ENCODE results near the gene DOCK2.
"Not testable (repeated sequence)": the region's sequence is repeated elsewhere in the genome, so short reads cannot be mapped to it uniquely, and the experiment has no call there.

DOCK2 gene

DNA sequence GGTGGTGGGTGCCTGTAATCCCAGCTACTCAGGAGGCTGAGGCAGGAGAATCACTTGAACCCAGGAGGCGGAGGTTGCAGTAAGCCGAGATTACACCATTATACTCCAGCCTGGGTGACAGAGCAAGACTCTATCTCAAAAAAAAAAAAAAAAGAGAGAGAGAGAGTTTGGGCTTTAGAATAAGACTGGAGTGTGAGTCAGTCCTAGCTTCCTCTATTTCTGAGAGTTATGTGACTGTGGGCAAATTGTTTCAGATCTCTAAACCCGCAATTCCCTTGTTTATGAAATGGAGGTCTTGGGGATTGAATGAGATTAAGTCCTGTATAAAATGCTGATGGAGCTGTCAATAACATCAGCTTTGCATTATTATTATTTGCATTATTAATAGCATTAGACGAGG, 316.1 kb downstream of the DOCK2 start:
- DNase-seq = not testable (repeated sequence)

GRCh38 chr5:169954786-169955185, 317.7 kb downstream of the DOCK2 start:
- peak; percentile 85 for DNase-seq

DNA sequence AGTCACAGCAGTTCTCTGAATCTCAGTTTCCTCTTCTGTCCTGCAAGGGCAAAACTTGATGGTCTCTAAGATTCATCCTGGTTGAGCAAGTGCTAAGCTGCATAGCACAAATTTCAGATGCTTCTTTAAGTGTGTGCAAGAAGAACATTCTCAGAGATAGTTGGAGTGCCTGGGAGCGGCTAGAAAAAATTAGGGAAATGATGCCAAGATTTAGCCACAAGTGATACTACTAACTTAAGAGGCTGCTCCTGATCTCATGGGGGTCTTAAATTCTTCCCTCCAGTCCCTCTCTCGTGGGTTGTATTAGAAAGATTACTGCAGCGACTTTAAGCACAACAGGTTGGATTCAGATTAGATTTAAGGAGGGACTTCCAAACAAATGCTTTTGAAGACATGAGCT, 319.1 kb downstream of the DOCK2 start:
- DNase-seq = no peak

DNA sequence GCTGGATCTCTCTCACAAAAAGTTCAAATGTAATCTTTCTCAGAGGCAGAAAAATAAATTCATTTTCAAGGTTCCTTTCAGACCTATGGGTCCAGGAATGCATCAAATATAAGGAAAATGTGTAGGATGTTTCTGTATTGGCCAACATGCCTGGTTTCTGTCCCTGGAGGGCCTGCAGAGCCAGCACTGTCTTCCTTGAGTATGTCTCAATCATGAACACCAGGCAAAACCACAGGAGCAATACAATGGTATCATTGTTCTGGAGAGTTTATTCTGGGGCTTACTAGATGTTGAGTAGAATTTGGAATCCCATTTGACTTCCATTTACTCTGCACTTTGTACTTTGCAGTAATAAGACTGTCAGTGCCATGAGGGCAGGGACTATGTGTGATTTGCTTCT, 319.7 kb downstream of the DOCK2 start:
- DNase-seq = no peak

- no peak for DNase-seq
Observed at GRCh38 chr5:169958278-169958677, 321.2 kb downstream of the DOCK2 start.

DNA sequence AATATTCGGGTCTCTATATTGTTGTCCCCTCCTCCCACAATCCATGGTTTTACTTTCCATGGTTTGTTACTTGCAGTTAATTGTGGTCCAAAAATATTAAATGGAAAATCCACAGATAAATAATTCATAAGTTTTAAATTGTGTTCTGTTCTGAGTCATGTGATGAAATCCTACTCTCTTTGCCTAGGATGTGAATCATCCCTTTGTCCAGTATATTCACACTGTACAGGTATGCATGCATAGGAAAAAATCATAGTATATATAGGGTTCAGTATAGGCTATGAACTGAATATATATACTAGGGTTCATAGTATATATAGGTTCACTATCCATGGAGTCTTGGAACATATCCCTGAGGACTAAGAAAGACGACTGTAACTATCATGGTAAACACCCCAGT, 323.6 kb downstream of the DOCK2 start:
- no peak for DNase-seq

DNA sequence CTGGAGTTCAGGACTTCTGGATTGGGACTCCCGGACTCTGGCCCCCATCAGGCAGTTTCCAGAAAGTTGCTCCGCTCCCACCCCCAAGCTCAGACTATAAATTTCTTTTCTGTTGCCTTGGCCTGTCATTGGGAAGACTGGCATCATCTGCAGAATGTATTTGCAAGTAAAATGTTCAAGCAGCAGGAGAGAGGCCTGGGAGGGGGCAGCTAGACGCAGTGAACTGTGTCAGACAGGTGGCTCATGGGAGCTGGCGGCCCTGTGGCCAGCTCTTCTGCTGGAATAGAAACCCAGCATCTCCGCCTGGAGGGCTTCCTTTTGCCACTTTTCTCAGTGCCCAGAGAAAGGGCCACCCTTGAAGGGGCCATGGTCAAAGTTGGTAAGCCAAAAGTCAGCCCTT, 327.2 kb downstream of the DOCK2 start:
- no peak for DNase-seq

DNA sequence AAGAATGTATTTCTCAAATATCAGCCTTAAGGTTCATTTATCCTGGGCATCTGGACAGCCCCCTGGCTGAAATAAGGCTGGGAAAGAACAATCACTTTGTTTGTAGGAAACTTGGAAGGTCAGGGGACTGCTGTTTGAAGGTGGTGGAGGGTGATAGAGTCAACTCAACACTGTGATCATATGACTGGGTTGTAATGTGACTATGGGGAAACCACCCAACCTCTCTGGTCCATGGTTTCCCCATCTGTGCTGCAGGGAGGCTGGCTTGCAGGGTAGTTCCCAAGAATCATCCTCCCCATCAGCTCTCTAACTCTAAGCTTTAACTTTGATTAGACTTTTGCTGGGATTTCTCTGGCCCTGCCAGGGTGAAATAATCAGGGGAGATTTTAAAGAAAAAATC, 333.3 kb downstream of the DOCK2 start:
- DNase-seq = no peak

- DNase-seq = no peak
Observed at GRCh38 chr5:169970911-169971765, 334.1 kb downstream of the DOCK2 start.

DNA sequence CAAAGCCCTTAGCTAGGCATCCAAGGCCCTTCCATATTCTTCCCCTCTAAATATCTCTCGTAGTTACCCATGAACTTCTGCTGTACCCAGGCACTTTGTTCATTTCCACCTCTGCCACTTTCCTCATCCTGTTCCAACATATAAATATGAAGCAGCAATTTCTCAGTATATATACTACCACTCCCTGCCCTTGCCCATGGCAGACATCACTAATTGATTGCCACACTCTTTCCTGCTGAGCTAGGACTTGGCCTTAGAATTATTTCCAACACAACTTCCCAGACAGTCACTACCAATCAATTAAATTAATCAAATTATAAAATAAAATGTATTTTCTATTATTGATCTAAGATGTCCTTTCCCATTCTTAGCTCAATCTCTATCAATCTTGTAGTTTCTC, 334.7 kb downstream of the DOCK2 start:
- DNase-seq = no peak

DNA sequence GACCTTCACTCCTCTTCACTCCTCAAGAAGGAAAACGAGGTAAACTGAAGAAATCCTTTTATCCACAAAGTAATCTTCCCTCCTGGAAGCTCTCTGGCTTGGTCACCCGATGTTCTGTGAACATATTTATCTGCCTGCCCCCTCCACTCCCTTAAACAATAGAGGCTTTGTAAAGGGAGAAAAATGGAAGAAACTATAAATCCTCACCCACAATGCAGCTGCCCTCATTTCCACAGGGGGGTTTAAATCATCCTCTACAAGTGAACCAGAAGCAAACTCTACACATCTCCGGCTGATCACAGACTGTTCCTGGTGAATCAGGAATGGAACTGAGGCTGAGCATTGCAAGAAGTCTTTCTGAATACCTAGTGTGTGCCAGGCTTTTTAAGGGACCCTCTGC, 336.0 kb downstream of the DOCK2 start:
- no peak for DNase-seq

- no peak for DNase-seq
Observed at GRCh38 chr5:169974121-169974770, 337.2 kb downstream of the DOCK2 start.

DNA sequence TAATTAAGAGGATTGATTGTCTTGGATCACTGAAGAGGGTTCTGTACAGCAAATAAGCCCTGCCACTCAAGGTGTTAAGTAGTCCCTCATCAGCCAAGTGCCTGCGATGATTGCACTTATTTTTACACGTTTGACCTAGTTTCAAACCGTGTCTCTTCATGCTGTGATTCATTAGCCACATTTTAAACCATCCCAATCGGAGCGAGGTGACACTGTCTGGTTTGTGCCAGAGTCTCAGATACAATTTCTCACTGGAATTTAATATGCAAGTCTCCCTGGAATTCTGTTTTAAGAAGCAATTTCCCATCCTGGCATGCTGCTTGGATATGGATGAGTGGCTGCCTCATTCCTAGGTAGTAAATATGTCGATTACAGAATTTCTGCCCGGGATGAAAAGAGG, 341.6 kb downstream of the DOCK2 start:
- peak; percentile 40 for DNase-seq

GRCh38 chr5:169979871-169980270, 342.8 kb downstream of the DOCK2 start:
- no peak for DNase-seq

- peak; percentile 51 for DNase-seq
Observed at GRCh38 chr5:169980418-169981053, 343.5 kb downstream of the DOCK2 start, which contains the start of gene INSYN2B. Gene INSYN2B, minus strand, starts transcription at chr5:169980495. Its CDS starts 96,597 bp downstream, at chr5:169883898.

- no peak for DNase-seq
Observed at GRCh38 chr5:169988206-169988605, 351.1 kb downstream of the DOCK2 start.

DNA sequence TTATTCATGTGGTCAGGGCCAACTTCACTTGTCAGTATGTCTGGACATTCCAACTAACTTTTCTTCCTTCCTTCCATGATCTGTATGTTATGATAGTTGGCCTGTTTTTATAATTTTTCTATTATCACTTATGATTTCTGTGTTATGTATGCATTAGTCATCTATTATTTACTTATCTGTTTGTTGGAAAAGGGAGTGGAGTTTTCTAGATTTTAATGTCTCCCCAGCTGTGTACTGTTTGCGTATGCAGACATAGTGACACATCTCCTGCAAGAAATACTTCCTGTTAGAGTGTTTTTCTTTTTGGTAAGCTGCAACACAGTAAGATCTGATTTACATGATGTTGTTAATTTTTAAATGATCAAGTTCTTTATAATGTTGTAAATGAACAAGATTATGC, 351.9 kb downstream of the DOCK2 start:
- DNase-seq = no peak

DNA sequence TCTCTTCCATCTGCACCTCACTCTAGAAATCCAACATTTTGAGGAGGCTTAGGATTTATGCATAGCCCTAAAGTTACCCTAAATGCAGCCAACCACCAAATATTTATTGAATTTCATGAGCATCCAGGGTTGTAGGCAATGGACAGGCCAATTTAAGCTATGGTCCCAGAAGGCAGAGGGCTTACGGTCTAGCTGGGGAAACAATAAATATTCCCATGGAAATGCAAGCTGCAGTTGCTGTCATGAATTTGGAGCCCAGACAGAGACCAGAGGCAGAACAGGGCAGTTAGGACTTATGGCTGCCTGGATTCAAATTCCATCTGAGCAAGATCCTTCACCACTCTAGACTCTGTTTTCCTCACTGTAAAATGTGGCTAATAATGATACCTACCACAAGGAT, 352.3 kb downstream of the DOCK2 start:
- no peak for DNase-seq

- no peak for DNase-seq
Observed at GRCh38 chr5:169991115-169991869, 354.2 kb downstream of the DOCK2 start.

DNA sequence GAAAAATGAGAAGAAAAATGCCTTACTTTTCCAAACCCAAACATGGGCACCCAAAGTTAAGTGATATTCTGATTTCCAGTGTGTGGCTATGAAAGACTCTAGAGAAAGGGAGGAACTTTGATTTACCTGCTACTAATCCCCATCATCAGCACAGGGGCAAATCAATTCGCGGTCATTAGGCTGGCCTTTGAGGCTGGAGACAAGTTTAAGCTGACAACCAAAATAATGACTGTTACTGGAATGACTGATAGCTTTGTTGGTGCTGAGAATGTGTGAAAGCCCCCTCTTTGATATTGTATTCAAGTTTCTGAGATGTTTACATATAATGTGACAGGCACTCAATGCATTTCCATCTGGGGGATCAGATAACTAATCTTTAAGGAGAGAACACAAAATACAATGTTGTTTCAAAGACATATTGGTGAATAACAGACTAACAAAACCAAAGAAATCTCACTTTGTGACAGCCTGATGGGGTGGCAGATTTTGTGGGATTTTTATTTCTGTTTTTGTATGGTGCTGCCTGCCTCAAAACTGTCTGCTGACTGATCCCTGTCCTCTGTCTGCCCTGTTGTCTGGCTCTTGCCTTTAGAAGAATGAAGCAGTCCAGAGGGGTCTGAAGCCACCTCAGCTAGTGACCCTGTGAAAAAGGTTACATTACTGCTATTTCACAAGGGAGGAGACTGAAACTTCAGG, 355.9 kb downstream of the DOCK2 start:
- no peak for DNase-seq

DNA sequence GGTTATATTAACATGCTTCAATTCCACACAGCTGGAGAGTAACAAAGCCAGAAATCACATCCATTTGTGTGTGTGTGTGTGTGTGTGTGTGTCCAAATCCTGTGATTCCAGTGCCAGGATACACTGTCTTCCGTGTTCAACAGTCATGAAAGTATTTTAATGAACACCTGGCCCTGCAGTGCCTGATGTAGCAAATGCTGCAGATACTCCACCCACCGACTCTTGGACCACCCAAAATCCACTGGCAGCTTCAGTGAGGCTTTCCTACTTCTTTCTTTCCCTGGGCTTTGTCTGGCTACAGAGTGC, 356.4 kb downstream of the DOCK2 start:
- DNase-seq = no peak

DNA sequence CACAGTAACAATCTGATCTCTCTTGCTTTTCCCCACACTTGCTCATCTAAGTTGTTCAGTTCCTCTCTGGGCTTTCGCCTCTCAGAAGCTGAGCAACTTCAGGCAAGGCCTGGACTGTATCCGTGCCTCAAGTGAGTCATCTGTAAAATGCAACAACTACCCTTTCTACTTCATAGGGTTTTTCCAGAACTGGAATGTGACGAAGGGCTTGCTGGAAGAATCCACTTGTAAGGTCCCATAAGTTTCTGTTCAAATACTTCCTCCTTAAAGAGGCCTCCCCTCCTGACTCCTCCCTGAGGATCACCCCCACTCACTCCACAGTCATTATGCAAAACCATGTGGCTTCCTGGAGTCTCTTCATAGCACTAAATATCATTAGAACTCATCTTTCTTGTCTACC, 360.7 kb downstream of the DOCK2 start:
- DNase-seq = no peak

DNA sequence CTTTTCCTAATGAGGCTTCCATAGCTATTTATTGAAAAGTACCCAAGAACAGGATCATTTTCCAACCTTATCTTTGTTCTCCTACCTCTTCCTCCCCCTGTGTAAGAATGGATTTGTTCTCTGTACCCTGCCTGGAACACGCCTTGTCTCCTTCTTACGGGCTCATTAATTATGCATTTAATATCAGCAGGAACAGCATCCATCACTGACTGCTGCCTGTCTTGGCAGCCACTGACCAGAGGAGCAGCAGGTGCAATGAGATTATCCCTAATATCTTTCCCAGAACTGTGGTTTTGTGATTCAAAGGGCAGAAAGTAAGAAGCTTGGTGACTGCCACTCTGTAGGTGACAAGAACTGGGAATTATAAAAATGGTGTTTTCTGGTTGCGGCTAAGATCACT, 362.5 kb downstream of the DOCK2 start:
- DNase-seq = no peak

All from NCI-H2171 treated with DMSO at 0.1 percent for 48 hours (cell line).